NCI-H345 treated with DMSO at 0.1 percent for 48 hours (cell line): ENCODE data around the gene C21orf58.
"Not testable (repeated sequence)": the region's sequence is repeated elsewhere in the genome, so short reads cannot be mapped to it uniquely, and the experiment has no call there.

Experiments
- DNase-seq: peaks from one replicate; lab custom pipeline; 2025; ENCODE audit not compliant: unreplicated experiment; lab: John Stamatoyannopoulos, UW

Gene C21orf58

DNA sequence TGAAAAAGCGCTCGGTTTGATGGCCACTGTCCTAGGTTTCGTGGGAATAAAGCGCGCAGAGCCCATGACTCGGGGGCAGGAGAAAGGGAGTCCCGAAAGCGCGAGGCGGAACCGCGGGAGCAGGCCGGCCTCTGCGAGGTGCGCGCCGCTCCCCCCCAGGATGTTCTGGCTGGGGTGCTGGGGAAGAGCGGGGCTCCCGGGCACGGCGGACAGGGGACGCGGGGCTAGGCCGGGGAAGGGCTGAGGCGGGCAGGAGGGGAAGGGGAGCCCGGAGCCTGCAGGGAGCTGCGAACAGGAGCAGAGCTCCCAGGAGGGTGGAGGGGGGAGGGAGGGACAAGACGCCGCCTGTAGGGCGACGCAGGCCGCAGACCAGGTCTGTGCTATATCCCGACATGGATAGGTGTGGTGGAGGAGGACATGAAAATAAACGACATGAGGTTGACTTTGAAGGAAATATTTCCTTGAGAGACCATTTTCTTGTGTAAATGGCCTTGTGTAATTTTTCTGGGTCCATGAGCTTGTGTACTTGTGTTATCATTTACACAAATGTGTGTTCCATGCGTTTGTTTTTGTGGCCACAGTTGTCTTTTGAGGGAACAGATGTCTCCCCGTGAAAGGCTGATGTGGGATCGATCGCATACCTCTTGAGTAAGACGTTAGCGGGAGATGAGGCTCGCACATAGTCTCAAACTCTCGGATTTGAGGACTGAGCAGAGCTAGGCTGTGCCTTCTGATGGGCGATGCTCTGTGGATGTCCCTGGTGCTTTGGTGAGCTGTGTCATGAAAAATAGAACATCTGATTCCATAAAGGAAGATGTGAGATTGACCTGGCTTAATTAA, 1.6 kb upstream of the C21orf58 start:
- peak; percentile 36 for DNase-seq

- DNase-seq, result peak; percentile 63
These were observed 861 bp upstream of the C21orf58 start for GRCh38 chr21:46324390-46325072.

DNA sequence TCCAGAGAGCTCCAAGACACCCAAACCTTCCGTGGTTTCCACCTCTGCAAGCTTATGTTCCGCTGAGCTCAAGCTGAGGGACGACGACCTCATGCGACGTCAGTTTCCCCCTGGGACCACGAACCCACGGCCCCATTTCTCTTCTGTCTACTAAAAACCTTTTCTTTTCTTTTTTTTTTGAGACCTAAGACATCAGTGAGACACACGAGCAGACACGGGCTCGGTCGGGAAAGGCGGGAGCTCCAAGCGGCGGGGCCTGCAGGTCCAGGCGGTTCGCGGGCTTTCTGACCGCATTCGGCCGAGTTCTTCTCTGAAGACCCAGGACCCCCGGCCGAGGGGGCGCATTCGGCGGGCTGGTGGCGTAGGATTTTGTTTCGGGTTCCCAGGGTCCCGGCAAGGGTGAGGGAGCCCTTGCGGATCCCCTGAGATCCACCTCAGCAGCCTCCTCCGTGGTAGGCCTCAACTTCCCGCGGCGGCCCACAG, 402 bp downstream of the C21orf58 start:
- no peak for DNase-seq

GRCh38 chr21:46322351-46323226, 1.1 kb downstream of the C21orf58 start:
- DNase-seq, result no peak

DNA sequence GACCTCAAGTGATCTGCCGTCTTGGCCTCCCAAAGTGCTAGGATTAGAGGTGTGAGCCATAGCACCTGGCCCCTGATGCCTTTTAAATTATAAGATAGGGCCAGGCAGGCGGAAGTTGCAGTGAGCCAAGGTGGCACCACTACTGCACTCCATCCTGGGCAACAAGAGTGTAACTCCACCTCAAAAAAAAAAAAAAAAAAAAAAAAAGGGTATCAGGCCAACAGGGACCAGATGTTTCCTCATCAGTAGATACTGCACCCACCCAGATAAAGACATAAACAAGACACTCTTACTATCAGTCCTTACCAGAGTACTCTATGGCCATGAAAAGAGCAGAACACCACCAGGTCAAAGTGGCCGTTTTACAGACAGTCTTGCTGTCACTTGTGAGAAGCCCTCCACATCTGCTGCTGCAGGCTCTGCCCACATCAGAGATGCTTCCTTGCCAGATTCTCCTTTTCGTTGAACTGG, 3.3 kb downstream of the C21orf58 start:
- DNase-seq, result no peak

DNA sequence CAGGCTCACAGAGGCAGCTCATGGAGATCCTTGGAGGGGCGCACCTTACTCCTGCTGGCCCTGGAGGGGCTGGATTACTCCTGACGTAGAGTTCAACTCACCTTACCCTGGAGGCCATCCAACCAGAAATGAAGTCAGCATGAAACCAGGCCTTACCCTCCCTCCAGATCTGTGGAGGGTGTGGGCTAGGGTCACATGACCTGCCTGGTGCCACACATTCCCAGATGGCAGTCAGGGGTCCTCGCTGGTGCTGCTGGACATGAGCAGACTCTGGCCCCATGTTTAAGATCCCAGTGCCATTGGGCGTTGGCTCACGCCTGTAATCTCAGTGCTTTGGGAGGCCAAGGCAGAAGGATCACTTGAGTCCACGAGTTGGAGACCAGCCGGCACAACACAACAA, 4.5 kb downstream of the C21orf58 start:
- DNase-seq, result no peak

DNA sequence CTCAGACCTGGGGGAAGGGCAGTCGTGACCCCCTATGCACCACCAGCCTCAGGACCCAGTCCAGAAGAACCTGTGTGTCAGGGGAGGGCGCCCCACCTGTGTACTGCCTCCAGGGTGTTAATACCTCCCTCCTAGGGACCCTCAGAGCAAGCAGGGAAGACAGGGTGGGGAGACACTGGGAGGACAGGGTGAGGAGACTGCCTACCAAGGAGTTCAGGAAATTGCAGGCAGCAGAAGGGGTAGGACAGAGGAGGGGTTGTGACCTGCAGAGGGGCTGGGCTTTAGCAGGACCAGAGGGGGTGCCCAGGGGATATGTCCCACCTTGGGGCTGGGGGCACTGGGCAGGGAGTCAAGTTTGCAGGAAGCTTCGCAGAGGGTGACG, 5.2 kb downstream of the C21orf58 start:
- DNase-seq, result no peak

DNA sequence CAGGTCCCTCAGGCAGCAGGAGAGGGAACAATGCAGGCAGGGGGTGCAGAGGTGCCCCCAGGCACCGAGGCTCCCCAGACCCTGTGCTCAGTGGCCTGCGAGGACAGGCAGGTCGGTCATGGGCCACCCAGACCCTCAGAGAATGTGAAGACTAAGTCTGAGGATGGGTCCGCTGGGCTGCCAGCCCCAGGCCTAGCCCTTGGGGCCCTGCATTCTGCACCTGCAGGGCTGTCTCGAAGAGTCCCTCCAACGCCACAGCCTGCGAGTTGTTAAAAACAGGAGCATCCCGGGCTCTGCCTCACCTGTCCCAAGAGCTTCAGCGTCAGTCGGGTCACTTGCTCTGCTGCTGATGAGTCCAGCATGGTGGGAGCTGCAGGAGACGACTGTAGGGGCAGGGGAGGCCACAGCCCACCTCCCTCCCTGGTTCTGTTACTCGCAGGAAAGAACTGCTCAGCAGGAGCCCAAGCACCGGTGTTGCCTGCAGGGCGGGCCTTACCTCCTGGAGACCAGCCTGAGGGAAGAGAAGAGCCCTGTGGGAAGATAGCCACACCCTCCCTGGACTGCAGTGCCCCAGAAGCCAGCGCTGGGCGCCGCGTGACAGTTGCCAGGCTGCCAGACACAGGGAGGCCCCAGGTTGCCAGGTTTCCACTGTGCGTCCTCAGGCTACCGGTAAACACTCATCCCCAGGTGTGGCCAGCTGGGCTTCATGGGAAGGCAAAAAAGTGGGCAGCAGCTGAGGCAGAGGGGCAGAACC, 5.8 kb downstream of the C21orf58 start:
- DNase-seq, result peak; percentile 97

DNA sequence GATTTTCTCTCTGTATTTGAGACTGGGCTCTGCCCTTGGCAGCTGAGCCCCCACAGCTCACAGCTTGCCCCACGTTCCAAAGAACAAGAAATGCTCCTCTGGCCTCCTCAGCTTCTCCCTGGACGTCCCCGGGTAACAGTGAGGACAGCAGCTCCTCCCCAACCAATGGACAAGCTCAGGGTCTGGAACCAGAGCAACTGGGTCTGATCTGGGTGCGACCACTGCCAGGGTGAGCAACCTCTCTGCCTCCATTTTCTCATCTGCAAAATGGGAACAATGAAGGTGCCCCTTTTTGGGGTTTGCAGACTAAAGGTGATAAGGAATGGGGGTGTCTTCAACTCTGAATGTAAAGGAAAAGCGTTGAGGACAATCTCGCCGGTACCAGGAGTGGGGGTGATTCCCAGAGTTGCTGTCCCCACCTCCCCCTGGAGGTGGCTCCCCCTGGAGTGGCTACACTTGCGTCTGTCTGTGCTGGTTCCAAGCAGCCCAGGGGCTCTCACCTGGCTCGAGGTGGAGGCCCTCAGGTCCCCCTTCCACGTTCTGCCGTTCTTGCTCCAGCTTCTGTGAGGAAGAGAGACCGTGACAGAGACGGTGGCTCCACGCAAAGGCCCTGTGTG, 6.9 kb downstream of the C21orf58 start:
- DNase-seq, result no peak

- DNase-seq, result no peak
These were observed 9.1 kb downstream of the C21orf58 start for GRCh38 chr21:46314441-46315020.

DNA sequence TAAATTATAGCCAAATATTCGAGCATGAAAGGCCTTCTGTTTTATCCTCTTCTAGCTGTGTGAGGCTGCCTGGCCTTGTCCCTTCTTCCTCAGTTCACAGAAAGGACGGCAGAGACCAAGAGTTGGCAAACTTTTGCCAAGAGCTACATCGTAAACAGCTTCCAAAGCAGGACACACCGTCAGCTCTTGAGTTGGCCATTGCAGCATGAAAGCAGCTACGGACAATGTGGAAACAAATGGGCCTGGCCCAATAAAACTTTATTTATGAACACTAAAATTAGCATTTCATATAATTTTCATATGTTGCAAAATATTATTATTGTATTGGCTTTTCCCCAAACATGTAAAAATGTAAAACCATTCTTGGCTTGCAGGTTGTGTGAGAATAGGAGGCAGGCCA, 10.7 kb downstream of the C21orf58 start:
- DNase-seq, result no peak

DNA sequence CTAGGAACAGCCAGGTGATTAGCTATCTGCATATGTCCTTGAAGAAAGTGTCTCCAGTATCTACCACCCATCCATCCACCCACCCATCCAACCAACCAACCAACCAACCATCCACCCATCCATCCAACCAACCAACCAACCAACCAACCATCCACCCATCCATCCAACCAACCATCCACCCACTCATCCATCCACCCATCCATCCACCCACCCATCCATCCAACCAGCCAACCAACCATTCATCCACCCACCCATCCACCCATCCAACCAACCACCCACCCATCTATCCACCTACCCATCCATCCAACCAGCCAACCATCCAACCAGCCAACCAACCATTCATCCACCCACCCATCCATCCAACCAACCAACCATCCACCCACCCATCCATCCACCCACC, 12.1 kb downstream of the C21orf58 start:
- no peak for DNase-seq

DNA sequence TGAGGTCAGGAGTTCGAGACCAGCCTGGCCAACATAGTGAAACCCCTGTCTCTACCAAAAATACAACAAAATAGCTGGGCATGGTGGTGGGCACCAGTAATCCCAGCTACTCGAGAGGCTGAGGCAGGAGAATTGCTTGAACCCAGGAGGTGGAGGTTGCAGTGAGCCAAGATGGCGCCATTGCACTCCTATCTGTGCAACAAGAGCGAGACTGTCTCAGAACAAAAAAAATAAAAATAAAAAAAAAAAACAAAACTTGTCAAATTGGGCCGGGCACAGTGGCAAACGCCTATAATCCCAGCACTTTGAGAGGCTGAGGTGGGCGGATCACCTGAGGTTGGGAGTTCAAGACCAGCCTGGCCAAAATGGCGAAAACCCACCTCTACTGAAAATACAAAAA, 13.4 kb downstream of the C21orf58 start:
- not testable (repeated sequence) for DNase-seq

DNA sequence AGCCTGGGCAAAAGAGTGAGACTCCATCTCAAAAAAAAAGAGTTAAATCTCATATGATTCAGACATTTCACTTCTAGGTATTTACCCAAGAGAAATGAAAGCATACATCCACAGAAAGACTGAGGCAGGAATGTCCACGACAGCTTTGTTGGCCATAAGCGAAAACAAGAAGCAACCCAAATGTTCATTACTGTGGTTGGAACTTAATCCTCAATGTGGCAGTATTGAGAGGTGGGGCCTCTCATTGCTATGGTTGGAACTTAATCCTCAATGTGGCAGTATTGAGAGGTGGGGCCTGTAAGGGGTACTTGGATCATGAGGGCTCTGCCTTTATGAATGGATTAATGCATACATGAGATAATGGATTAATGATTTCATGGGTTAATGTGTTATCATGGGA, 15.2 kb downstream of the C21orf58 start:
- DNase-seq, result no peak

GRCh38 chr21:46307625-46308024, 16.0 kb downstream of the C21orf58 start:
- DNase-seq, result no peak

DNA sequence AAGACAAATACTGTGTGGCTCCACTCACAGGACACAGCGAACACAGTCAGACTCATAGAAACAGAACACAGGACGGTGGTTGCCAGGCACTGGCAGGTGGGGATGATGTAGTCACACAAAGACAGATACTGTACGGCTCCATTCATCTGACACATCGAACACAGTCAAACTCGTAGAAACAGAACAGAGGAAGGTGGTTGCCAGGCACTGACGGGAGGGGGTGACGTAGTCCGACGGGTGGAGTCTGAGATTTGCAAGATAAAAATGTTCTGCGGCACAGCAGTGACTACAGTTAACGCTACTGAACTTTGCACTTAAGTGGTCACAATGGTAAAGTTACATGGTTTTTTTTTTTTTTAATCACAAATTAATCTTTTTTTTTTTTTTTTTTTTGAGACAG, 18.7 kb downstream of the C21orf58 start:
- no peak for DNase-seq

DNA sequence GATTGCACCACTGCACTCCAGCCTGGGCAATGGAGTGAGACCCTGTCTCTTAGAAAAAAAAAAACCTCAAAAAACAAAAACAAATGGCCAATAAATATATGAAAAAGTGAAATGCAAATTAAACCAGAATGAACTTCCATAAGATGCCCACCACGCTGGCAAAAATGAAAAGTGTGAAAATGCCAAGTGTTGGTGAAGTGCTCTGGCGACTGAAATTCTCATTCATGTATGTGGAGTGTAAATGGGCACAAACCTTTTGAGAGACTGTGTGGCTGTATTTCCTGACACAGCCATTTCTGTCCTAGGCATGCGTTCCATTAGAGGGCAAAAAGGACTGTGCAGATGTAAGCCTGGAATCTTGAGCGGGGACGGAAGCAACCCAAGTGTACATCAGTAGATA, 19.2 kb downstream of the C21orf58 start:
- DNase-seq, result no peak

DNA sequence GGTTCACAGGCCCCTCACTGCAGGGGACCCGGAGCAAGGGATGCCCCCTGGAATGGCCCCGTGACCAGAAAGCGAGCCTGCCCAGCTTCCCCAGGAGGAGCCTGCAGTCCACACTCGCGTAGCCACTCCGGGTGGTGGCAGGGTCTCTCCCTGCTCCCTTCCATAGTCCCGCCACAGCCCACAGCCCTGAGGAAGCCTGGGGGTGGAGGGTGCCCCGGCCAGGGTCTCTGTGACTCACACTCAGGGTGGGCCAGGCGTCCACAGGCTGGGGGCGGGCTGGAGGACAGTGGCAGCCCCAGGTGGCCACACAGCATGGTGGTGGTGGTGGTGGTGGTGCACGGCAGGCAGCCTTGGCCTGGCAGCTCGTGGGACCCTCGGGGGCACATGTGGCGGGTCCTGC, 21.9 kb downstream of the C21orf58 start:
- DNase-seq, result no peak

DNA sequence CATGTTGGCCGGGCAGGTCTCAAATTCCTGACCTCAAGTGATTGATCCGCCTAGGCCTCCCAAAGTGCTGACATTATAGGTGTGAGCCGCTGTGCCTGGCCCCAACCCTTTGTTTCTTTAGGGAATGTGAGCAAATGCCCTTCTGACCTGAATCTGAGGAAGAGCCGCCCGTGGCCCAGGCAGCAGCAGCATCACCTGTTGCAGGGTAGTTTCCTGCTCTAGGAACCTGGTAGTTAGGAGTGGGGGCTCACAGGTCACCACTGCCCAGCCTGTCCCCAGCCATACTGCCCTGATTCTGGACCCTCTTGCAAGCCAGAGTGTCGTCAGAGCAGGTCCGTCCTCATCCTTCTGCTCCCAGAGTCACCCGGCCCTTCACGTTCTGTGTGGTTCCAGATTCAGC, 24.5 kb downstream of the C21orf58 start:
- DNase-seq, result no peak
